ENCODE data around the gene RMND5B. TPM values are rescaled to one million over a fixed set of nuclear protein-coding genes. Genes with fewer than 3 reads are reported as not detected.

Gene RMND5B
- total and polyA plus RNA-seq, 2 of the 13 experiments (the other 11 are each of a cell fraction or from before 2014, with no cell fraction given) = 18.6 to 20.4 TPM

- TF ChIP-seq, protein P1, sequence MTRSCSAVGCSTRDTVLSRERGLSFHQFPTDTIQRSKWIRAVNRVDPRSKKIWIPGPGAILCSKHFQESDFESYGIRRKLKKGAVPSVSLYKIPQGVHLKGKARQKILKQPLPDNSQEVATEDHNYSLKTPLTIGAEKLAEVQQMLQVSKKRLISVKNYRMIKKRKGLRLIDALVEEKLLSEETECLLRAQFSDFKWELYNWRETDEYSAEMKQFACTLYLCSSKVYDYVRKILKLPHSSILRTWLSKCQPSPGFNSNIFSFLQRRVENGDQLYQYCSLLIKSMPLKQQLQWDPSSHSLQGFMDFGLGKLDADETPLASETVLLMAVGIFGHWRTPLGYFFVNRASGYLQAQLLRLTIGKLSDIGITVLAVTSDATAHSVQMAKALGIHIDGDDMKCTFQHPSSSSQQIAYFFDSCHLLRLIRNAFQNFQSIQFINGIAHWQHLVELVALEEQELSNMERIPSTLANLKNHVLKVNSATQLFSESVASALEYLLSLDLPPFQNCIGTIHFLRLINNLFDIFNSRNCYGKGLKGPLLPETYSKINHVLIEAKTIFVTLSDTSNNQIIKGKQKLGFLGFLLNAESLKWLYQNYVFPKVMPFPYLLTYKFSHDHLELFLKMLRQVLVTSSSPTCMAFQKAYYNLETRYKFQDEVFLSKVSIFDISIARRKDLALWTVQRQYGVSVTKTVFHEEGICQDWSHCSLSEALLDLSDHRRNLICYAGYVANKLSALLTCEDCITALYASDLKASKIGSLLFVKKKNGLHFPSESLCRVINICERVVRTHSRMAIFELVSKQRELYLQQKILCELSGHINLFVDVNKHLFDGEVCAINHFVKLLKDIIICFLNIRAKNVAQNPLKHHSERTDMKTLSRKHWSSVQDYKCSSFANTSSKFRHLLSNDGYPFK (CRISPR knock-in tag; IDR thresholded peaks at IDR 0.05; ENCODE audit: borderline replicate concordance) = no peak
- TF ChIP-seq ZSCAN9 (CRISPR knock-in tag; IDR thresholded peaks at IDR 0.05; ENCODE audit: borderline replicate concordance) = no peak
- TF ChIP-seq THYN1 (CRISPR knock-in tag; IDR thresholded peaks at IDR 0.05; ENCODE audit: borderline replicate concordance, low read depth) = no peak
Observed at GRCh38 chr5:178081571-178082243, 49.1 kb upstream of the RMND5B start (continued).

GRCh38 chr5:178083922-178084321 is 46.9 kb upstream of the RMND5B start:
- DNase-seq (ENCODE audit: low spot score) (no peak), FAIRE-seq (no peak), ATAC-seq (no peak)
- ChIA-PET POLR2A (no interaction called here), CTCF (ENCODE audit: low intra/inter-chr PET ratio, low total read pairs) (no interaction called here)
- no peaks in the 10 kb centered on the region for H4K20me1 ChIP-seq (ENCODE audit: insufficient read depth, low read length)
- 51% methylated on average over 6 of the region's 6 CpGs for whole genome bisulfite sequencing (ENCODE audit: low lambda C conversion rate)
- no peaks in the 10 kb centered on the region for H3K36me3 ChIP-seq (replicated peaks in 1 of 2; ENCODE audit: control insufficient read depth in 1 of 2, insufficient read depth in 2 of 2, low read length in 2 of 2)
- in situ Hi-C loops (cut with HindIII; ENCODE audit: extremely low pct_ligation_motif_present, low pct_unique_long_range_greater_than_20kb) = no loop called here
- H3K4me1 ChIP-seq (ENCODE audit: insufficient read depth, low read length) = no peaks in the 10 kb centered on the region
- H3K9ac ChIP-seq (ENCODE audit: insufficient read depth, low read depth, low read length) = no peak overlapping the region
- intact Hi-C loops (cut with micrococcal nuclease; ENCODE audit: unreplicated experiment) = no loop called here
- no TSS peak for BruUV-seq (replicated peaks)
- no peak overlapping the region for H2AFZ ChIP-seq (ENCODE audit: low read length)
- H3K4me3 ChIP-seq (replicated peaks in 1 of 3; ENCODE audit: insufficient read depth in 1 of 3, low read depth in 2 of 3, low read length in 3 of 3) = no peak overlapping the region
- no peaks in the 10 kb centered on the region for H3K9me3 ChIP-seq (ENCODE audit: low read length)
- no peak overlapping the region for H3K27ac ChIP-seq (ENCODE audit: extremely low read length, insufficient read depth, low read length)
- H3K4me2 ChIP-seq (ENCODE audit: low read depth, low read length) = no peak overlapping the region
- H3K79me2 ChIP-seq (ENCODE audit: insufficient read depth, low read length) = no peaks in the 10 kb centered on the region
- peaks cover 1 to 15% of the 10 kb centered on the region in 2 experiments; a peak in 3 of 5 replicates for H3K27me3 ChIP-seq (ENCODE audit: control insufficient read depth in 1 of 2, insufficient read depth in 2 of 2, low read length in 2 of 2)
- TF ChIP-seq RBM22 (optimal IDR thresholded peaks at IDR 0.05; ENCODE audit: low read length) (no peak), ZKSCAN8 (CRISPR knock-in tag; IDR thresholded peaks at IDR 0.05; ENCODE audit: borderline replicate concordance) (no peak), ZNF780A (CRISPR knock-in tag; IDR thresholded peaks at IDR 0.05) (no peak), MAF1 (CRISPR knock-in tag; IDR thresholded peaks at IDR 0.05; ENCODE audit: borderline replicate concordance) (no peak), E2F2 (CRISPR knock-in tag; IDR thresholded peaks at IDR 0.05; ENCODE audit: borderline replicate concordance) (no peak), HMGA1 (CRISPR knock-in tag; conservative IDR thresholded peaks at IDR 0.05) (no peak), ZNF547 (CRISPR knock-in tag; IDR thresholded peaks at IDR 0.05) (no peak), TBP (CRISPR knock-in tag; IDR thresholded peaks at IDR 0.05) (no peak), KDM2A (CRISPR knock-in tag; IDR thresholded peaks at IDR 0.05; ENCODE audit: borderline replicate concordance, low read depth) (no peak), ATF7 (IDR thresholded peaks at IDR 0.05) (no peak), ATF7 (CRISPR knock-in tag; IDR thresholded peaks at IDR 0.05) (no peak), ATM (IDR thresholded peaks at IDR 0.05; ENCODE audit: borderline replicate concordance) (no peak), HMG20B (CRISPR knock-in tag; conservative IDR thresholded peaks at IDR 0.05) (no peak), CAMTA2 (CRISPR knock-in tag; IDR thresholded peaks at IDR 0.05; ENCODE audit: borderline replicate concordance) (no peak)
- TF ChIP-seq, protein P2, sequence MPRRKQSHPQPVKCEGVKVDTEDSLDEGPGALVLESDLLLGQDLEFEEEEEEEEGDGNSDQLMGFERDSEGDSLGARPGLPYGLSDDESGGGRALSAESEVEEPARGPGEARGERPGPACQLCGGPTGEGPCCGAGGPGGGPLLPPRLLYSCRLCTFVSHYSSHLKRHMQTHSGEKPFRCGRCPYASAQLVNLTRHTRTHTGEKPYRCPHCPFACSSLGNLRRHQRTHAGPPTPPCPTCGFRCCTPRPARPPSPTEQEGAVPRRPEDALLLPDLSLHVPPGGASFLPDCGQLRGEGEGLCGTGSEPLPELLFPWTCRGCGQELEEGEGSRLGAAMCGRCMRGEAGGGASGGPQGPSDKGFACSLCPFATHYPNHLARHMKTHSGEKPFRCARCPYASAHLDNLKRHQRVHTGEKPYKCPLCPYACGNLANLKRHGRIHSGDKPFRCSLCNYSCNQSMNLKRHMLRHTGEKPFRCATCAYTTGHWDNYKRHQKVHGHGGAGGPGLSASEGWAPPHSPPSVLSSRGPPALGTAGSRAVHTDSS (CRISPR knock-in tag; conservative IDR thresholded peaks at IDR 0.05) = no peak

Measured in HepG2 (cell line).